ENCODE data around the gene VPS4B.

VPS4B gene

GRCh38 chr18:63378919-63379638, 43.2 kb downstream of the VPS4B start:
- no peaks in the 10 kb centered on the region for H3K27me3 ChIP-seq (replicated peaks; ENCODE audit: control insufficient read depth, insufficient read depth, low read length)
- no peak overlapping the region for H3K4me3 ChIP-seq (replicated peaks; ENCODE audit: low read depth, low read length)
- TF ChIP-seq CTCF (IDR thresholded peaks at IDR 0.05; ENCODE audit: insufficient read depth, low read length, poor library complexity, severe bottlenecking), result no peak
- DNase-seq (ENCODE audit: extremely low read depth, insufficient read length), result no peak
- H3K36me3 ChIP-seq (ENCODE audit: control insufficient read depth, insufficient read depth, low read length), result no peaks in the 10 kb centered on the region

DNA sequence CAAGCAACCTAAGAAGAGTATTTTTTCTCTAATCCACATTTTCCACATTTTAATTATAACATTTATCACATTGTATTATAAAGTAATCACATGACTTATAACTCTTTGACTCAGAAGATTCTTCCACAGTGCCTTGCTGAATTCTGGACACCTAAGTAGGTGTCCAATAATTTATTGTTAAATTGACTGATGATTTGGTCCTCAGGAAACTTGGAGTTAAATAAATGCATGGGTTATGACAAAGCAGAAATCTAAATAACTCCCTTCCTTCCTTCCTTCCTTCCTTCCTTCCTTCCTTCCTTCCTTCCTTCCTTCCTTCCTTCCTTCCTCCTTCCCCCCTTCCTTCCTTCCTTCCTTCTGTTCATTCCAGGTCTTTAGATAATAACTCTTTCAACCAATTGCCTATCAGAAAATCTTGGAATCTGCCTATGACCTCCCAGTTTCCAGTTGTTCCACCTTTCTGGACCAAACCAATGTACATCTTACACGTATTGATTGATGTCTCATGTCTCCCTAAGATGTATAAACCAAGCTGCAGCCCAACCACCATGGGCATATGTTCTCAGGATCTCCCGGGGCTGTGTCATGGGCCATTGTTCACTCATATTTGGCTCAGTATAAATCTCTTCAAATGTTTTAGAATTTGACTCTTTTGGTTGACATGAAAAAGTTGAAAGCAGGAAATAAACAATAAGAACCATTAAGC, 44.8 kb downstream of the VPS4B start:
- no peak for TF ChIP-seq CTCF (IDR thresholded peaks at IDR 0.05; ENCODE audit: insufficient read depth, low read length, poor library complexity, severe bottlenecking)
- H3K4me3 ChIP-seq (replicated peaks; ENCODE audit: low read depth, low read length), result no peak overlapping the region
- H3K27me3 ChIP-seq (replicated peaks; ENCODE audit: control insufficient read depth, insufficient read depth, low read length), result no peaks in the 10 kb centered on the region
- DNase-seq (ENCODE audit: extremely low read depth, insufficient read length), result no peak
- H3K36me3 ChIP-seq (ENCODE audit: control insufficient read depth, insufficient read depth, low read length), result no peaks in the 10 kb centered on the region

- no peak overlapping the region for H3K4me3 ChIP-seq (replicated peaks; ENCODE audit: low read depth, low read length)
- TF ChIP-seq CTCF (IDR thresholded peaks at IDR 0.05; ENCODE audit: insufficient read depth, low read length, poor library complexity, severe bottlenecking), result no peak
- H3K27me3 ChIP-seq (replicated peaks; ENCODE audit: control insufficient read depth, insufficient read depth, low read length), result no peaks in the 10 kb centered on the region
- no peak for DNase-seq (ENCODE audit: extremely low read depth, insufficient read length)
- H3K36me3 ChIP-seq (ENCODE audit: control insufficient read depth, insufficient read depth, low read length), result no peaks in the 10 kb centered on the region
Observed at GRCh38 chr18:63376538-63376937, 45.7 kb downstream of the VPS4B start.

DNA sequence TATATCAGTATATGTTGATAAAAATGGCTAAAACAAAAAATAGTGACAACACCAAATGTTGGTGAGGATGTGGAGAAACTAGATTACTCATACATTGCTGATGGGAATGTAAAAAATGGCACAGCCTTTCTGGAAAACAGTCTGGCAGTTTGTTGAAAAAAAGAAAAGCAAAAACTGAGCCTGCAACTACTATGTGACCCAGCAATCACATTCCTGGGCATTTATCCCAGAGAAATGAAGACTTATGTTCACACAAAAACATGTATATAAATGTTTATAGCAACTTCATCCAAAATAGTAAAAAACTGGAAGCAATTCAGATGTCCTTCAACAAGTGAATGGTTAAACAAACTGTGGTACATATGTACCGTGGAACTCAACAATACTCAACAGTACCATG, 47.7 kb downstream of the VPS4B start:
- no peak for DNase-seq (ENCODE audit: extremely low read depth, insufficient read length)
- Histone ChIP-seq H3K4me3 (replicated peaks; ENCODE audit: low read depth, low read length) (no peak overlapping the region), H3K36me3 (ENCODE audit: control insufficient read depth, insufficient read depth, low read length) (no peaks in the 10 kb centered on the region), H3K27me3 (replicated peaks; ENCODE audit: control insufficient read depth, insufficient read depth, low read length) (no peaks in the 10 kb centered on the region)
- no peak for TF ChIP-seq CTCF (IDR thresholded peaks at IDR 0.05; ENCODE audit: insufficient read depth, low read length, poor library complexity, severe bottlenecking)

DNA sequence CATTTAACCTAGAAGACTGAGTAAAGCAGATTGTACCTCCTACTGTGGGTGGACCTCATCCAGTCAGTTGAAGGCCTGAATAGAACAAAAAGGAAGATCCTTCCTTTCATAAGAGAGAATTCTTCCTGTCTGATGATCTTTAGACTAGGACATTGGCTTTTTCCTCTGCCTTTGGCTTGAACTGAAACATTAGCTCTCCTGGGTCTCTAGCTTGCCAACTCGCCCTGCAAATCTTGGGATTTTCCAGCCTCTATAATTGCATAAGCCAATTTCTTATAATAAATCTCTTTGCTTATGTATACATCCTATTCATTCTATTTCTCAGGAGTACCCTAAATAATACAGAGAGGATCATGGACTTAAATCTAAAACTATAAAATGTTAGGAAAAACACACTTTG, 49.1 kb downstream of the VPS4B start:
- TF ChIP-seq CTCF (IDR thresholded peaks at IDR 0.05; ENCODE audit: insufficient read depth, low read length, poor library complexity, severe bottlenecking), result no peak
- no peaks in the 10 kb centered on the region for H3K27me3 ChIP-seq (replicated peaks; ENCODE audit: control insufficient read depth, insufficient read depth, low read length)
- H3K4me3 ChIP-seq (replicated peaks; ENCODE audit: low read depth, low read length), result no peak overlapping the region
- DNase-seq (ENCODE audit: extremely low read depth, insufficient read length), result no peak
- no peaks in the 10 kb centered on the region for H3K36me3 ChIP-seq (ENCODE audit: control insufficient read depth, insufficient read depth, low read length)
